HG02571 (cell line): ENCODE measurements around the gene THEMIS2.
"Not testable (repeated sequence)": the region's sequence is repeated elsewhere in the genome, so short reads cannot be mapped to it uniquely, and the experiment has no call there.

ENCODE experiments used
- ATAC-seq: cut with Tn5 transposase; IDR thresholded peaks from one replicate; pipeline ENCODE4 v1.9.1; 2021; ENCODE audit warnings: mild to moderate bottlenecking, moderate library complexity; ENCODE audit not compliant: unreplicated experiment

Gene THEMIS2

DNA sequence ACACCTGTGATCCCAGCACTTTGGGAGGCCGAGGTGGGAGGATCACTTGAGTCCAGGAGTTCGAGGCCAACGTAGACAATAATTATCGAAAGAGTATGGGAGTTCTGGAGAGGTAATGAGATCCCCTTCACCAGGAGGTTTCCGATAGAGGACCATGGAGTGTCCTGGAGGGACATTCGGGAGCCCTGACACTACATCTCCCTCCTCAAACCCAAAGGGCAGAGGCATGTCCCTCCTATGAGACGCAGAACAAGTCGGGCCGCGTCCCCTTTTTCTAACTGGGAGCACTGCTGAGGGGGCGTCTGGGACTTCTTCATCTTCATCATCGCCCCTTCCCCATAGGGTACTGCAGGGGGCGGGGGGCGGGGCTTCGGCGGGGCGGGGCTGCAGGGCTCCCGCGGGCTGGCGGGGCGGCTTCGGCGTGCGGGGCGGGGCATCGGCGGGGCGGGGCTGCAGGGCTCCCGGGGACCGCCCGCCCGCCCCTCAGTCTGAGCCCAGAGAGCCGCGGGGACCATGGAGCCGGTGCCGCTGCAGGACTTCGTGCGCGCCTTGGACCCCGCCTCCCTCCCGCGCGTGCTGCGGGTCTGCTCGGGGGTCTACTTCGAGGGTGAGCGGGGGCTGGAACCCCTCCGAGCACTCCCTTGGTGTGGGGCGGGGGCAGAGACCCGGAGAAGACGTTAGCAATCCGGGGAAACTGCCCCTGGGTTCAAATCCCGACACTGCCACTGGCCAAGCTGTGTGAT is at the start of gene THEMIS2:
Gene THEMIS2, plus strand, starts transcription at position 486 of the 743 bp plus-strand sequence. Its CDS starts 28 bp downstream, at position 514.
- ATAC-seq: no peak

DNA sequence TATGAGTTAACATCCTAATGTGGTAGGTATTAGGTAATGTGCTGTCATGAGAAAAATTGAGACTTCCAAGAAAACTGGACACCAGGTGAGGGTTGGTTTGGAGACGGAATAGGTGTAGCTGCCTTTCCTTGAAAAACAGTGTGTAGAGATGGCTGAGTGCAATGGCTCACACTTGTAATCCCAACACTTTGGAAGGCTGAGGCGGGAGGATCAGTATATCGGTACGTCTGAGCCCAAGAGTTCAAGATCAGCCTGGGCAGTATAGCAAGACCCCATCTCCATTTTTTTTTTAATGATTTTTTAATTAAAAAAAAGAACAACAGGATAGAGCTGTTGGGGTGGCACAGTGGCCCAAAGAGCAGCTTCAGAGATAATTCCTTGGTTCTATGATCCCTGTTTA is 48.6 kb upstream of the THEMIS2 start:
- no peak for ATAC-seq

GRCh38 chr1:27824411-27824810 is 47.9 kb upstream of the THEMIS2 start:
- ATAC-seq: no peak

- ATAC-seq: not testable (repeated sequence)
Observed at GRCh38 chr1:27829339-27829960, 42.9 kb upstream of the THEMIS2 start.

GRCh38 chr1:27830621-27831440 is 41.5 kb upstream of the THEMIS2 start, which contains the start of gene PPP1R8:
PPP1R8 (plus strand) TSS chr1:27830782; CDS start chr1:27830836, 54 bp downstream.
- ATAC-seq: peak; percentile 93

DNA sequence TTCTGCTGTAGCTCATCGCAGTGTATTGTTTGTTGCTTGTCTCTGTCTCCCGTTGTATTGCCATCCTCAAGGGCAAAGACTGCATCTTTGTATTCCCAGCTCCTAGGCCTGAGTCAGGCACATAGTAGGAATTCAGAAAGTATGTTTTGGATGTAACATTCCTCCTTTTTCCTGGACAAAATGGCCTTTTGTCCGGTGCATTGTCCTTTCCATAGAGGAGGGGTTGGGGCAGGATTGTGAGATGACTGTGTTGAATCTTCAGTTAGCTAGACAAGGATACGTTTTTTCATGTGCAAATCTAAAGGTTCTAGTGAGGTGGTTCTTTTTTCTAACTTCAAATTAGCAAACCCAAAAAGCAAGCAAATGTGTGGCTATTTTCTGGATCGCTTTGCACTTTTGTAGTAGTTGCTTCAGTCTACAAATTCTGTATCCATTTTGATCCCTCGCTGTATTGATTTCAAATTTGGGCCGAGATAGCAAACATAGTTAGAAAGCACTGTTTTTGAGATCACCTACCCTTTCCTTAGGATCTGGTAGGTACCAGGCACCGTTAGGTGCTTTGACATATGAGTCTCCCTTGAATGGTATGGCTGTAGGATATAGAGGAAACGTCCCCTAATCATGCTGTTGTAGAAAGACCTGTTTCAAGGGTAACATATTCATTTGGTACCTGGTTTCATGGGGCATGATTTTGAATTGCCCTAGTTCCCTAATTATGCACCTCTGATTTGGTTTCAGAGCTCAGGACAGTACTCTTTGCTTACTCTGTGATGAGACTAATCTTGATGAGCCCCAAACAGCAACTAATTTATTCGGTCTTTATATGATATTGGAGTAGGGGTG is 40.6 kb upstream of the THEMIS2 start:
- ATAC-seq: no peak

DNA sequence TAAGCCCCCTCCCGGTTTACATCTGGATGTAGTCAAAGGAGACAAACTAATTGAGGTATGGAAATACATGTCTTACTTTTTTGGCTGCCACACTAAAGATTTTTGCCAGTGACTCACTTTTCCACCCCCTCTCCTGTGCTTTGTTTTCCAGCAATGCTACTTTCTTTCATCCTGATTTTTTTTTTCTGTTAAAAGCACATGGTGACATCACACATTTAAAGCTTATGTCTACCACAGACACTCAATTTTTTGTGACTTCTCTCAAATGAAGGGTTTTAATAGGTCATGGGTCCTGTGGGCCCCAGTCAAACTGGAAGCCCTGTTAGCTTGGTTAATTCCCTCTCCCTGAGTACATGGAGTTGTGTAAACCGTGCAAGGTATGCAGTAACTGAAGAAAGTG is 39.6 kb upstream of the THEMIS2 start:
- ATAC-seq: no peak

DNA sequence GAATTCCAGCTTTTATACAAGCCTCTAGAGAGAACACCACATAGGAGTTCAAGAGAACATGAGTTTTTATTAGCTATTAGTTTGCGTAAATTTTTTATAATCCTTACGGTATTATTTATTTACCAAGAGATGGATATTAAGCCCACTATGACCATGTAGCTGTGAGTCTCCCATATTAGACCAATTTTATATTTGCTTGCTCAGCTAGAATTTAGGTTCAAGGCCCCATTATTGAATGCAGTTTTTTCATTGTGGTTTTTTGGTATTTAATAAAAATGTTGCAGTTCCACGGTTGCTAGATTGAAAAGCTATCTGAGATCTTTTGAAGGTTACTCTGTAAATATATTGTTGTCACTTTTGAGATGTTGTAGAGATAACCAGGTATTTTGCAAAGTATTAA is 38.9 kb upstream of the THEMIS2 start:
- ATAC-seq: no peak

DNA sequence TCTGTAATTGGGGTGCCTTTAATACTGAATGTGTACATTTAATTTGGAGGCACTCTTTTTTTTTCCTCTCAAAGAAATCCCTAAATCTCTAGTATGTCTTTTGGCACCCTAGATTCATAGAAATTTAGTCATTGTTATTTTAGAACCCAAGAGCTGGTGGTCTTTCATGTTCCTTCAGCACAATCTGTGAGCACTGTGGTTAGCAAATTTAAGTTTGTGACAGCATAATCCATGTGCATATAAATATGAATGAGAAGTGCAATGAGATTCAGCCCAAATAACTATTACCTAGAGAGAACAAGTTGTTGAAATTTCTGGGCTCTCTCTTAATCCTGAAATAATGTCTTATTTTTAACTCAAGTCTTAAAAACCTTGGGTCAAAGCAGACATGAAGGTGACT is 37.3 kb upstream of the THEMIS2 start:
- no peak for ATAC-seq

DNA sequence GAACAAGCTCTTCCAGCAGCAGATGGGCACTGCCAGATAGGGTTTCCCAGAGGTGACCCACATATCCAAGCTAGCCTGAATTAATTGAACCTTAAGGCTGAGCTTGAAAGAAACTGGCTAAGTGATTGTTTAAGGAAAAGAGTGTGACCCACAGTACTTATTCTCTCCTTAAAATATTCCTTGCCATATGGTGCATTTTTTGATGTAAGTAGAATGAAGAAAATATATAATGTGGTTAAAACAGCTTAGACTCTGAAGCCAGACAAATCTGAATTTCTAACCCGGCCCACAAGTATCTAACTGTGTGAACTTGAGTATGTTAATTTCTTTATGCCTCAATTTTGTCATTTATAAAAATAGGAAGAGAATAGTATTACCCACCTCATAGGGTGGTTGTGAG is 36.8 kb upstream of the THEMIS2 start:
- no peak for ATAC-seq

GRCh38 chr1:27849951-27850350 is 22.4 kb upstream of the THEMIS2 start:
- no peak for ATAC-seq

DNA sequence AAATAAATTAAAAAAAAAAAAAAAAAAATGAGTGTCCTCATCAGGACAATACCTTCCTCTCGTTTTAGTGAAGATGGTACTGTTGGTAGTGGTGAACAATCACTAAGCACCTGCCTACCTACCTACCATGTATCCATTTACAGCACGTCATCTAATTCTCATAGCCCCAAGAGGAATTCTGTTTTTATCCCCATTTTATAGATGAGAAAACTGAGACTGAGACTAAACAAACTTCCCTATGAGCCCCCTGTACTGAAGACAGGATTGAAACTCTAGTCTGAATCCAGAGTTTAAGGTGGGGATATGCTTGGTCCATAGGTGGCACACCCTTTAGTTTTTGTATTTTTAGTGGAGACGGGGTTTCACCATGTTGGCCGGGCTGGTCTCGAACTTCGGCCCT is 17.3 kb upstream of the THEMIS2 start:
- ATAC-seq: no peak

GRCh38 chr1:27856561-27857343 is 15.6 kb upstream of the THEMIS2 start:
- ATAC-seq: no peak

GRCh38 chr1:27857552-27857951 is 14.8 kb upstream of the THEMIS2 start:
- not testable (repeated sequence) for ATAC-seq

DNA sequence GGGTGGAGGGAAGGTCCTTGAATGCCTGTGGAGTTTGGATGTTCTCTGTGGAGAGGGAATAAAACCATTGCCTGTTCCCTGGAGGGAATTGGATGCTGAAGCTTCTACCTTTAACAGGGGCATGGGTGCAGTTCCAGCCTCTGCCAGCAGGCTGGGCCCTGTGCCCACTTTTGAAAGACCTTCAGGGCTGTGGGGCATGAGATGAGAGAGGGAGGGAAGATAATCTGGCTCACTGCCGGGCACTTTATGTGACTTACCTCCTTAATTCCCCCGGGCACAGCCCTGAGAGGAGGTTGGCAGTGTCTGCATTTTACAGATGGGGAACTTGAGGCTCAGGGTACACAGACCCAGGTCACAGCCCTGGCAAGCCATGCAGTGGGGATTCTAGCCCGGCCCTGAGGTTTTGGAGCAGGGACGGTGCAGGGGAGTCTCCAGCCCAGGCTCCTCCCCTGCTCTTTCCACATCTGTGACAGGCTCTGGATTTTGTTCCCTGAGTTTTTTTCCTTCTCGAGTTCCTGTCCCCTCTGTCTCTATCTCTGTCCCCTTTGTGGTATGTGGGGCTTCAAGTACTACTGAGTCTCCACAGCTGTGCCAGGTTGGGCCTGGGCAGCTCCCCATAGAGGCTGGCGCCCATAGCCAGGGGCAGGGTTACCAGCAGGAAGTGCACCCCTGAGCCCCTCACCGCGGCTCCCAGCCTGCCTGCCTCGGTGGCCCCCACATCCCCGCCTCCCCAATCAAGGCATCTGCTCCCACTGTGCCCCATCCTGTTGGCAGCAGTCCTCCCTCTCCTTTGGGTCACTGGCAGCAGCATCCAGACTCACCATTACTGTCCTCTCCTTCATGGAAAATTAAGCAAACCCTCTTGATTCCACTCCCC is 14.0 kb upstream of the THEMIS2 start:
- ATAC-seq: peak; percentile 61

DNA sequence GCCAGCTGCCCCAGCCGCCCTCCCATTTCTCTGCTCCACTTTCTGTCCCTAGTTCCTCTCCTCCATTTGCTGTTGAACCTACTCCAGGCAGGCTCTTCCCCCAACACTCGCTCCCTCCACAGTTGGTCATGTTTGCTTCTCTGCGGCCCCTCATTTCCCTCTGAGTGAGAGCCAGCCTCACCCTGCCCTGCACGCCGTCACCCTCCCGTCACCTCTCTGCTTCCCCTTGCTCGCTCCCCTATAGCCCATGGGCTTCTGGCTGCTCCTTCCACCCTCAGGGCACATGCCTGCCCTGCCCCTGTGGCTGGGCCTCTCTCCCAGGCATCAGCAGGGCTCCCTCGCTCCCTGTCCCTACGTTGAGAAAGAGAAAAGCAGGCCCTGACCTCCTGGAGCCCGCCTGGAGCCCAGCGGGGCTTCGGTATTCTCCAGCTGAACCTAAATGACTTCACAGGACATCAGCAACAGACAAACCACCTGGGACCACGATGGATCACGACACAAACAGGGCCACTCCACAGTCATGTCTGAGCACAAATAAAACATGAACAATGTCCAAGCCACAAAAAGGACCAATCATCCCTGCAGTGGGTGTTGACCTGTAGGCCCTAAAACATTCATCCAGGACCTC is 13.3 kb upstream of the THEMIS2 start:
- ATAC-seq: no peak

- no peak for ATAC-seq
Observed at GRCh38 chr1:27861436-27861835, 10.9 kb upstream of the THEMIS2 start.

DNA sequence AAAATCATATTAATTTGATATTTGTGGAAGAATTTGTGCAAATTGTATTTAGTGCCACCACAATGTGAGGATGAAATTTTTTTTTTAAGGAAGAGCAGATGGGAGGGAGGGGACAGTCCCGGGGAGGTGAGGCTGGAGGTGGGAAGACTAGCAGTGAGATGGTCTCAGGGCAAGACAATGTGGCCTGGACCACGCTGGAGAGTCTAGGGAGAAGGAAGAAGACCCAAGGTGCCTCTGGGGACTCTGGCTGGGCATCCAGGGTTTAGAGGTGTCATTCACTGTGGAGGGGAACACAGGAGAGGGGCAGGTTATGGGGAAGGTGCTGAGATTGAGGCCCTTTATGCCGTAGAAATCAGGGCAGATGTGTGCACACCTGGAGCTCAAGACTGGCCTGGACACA is 10.3 kb upstream of the THEMIS2 start:
- no peak for ATAC-seq
